Nephron (organoid): Measurements from ENCODE around the gene GNG7.

ENCODE experiments used
- H3K27ac Mint-ChIP-seq, 3 experiments: 2 replicates each; pipeline ENCODE4 v1.8.0; 2020; ENCODE audit warnings: mixed read lengths in 3 of 3, mild to moderate bottlenecking in 2 of 3, moderate library complexity in 1 of 3
- H3K27me3 Mint-ChIP-seq: 2 replicates; pipeline ENCODE4 v1.8.0; 2021; ENCODE audit warnings: low read depth, mild to moderate bottlenecking, moderate library complexity, mixed read lengths
- H3K36me3 Mint-ChIP-seq: 2 replicates; pipeline ENCODE4 v1.8.0; 2020; ENCODE audit warnings: low read depth, mixed read lengths
- H3K4me1 Mint-ChIP-seq: 2 replicates; pipeline ENCODE4 v1.8.0; 2020; ENCODE audit warnings: mixed read lengths
- H3K4me3 Mint-ChIP-seq, 3 experiments: 2 replicates each; pipeline ENCODE4 v1.8.0; 2020; ENCODE audit warnings: mild to moderate bottlenecking in 3 of 3, mixed read lengths in 3 of 3, moderate library complexity in 2 of 3
- H3K9me3 Mint-ChIP-seq: 2 replicates; pipeline ENCODE4 v1.8.0; 2020; ENCODE audit warnings: mixed read lengths
- TF ChIP-seq, protein P1 (sequence below), 3 experiments: fragments of 200-600 bp; sonication (generic); IDR thresholded peaks; one replicate each; pipeline ENCODE4 v1.5.0; 2021; ENCODE audit warnings: antibody characterized with exemption in 3 of 3; ENCODE audit not compliant: unreplicated experiment in 3 of 3

GNG7 gene

DNA sequence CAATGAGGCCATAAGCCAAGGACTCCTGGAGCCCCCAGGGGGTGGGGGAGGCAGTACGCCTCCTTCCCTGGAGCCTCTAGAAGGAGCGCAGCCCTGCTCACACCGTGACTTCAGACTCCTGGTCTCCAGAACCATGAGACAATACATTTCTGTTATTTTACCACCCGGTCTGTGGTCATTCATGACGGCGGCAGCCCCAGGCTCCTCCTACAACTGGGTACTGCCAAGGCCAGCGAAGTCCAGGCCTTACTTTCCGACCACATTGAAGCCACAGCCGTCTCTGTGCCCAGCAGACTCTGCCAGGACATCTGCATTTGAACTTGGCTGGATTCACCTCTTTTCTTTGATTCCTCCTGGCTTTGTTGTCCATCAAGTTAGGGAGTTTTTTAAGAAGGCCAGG lies 10.5 kb downstream of the GNG7 start:
- TF ChIP-seq, protein P1, sequence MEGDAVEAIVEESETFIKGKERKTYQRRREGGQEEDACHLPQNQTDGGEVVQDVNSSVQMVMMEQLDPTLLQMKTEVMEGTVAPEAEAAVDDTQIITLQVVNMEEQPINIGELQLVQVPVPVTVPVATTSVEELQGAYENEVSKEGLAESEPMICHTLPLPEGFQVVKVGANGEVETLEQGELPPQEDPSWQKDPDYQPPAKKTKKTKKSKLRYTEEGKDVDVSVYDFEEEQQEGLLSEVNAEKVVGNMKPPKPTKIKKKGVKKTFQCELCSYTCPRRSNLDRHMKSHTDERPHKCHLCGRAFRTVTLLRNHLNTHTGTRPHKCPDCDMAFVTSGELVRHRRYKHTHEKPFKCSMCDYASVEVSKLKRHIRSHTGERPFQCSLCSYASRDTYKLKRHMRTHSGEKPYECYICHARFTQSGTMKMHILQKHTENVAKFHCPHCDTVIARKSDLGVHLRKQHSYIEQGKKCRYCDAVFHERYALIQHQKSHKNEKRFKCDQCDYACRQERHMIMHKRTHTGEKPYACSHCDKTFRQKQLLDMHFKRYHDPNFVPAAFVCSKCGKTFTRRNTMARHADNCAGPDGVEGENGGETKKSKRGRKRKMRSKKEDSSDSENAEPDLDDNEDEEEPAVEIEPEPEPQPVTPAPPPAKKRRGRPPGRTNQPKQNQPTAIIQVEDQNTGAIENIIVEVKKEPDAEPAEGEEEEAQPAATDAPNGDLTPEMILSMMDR (IDR thresholded peaks at IDR 0.05; ENCODE audit: unreplicated experiment in 3 of 3) = no peak
- no peak overlapping the region for H3K4me3 Mint-ChIP-seq
- H3K36me3 Mint-ChIP-seq = no peaks in the 10 kb centered on the region
- no peaks in the 10 kb centered on the region for H3K4me1 Mint-ChIP-seq
- H3K9me3 Mint-ChIP-seq = no peaks in the 10 kb centered on the region
- peaks cover 16% of the 10 kb centered on the region for H3K27me3 Mint-ChIP-seq
- H3K27ac Mint-ChIP-seq = no peak overlapping the region

DNA sequence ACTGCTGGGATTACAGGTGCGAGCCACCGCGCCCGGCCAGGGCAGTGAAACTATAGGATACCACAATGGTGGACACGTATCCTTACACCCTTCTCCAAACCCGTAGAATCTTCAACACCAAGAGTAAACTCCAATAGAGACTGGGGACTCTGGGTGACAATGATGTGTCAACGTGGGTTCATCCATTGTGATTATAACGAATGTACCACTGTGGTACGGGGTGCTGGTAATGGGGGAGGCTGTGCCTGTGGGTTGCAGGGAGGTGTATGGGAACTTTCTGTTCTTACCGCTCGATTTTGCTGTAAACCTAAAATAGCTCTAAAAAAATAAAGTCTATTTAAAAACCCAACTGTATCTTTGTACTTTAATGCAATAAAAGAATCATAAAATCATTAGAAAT lies 11.6 kb downstream of the GNG7 start:
- Mint-ChIP-seq H3K27me3 (peaks cover 18% of the 10 kb centered on the region), H3K4me1 (no peaks in the 10 kb centered on the region), H3K9me3 (no peaks in the 10 kb centered on the region), H3K27ac (no peak overlapping the region), H3K4me3 (no peak overlapping the region), H3K36me3 (peaks cover 3% of the 10 kb centered on the region)
- TF ChIP-seq, protein P1 (IDR thresholded peaks at IDR 0.05; ENCODE audit: unreplicated experiment in 3 of 3) = no peak

DNA sequence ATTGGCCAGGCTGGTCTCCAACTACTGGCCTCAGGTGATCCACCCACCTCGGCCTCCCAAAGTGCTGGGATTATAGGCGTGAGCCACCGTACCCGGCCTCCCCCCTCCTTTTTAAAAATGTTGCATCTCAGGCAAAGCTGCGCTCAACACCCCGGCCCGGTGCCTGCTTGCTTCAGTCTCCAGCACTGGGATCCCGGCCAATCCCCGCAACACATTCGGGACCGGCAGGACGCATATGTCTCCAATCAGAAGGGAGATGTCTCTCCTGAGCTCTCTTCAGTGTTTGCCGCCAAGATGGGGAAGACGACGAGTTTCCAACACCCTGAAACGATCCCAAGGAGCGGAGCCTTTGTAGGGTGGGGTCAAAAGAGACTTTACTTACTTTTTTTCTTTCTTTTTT lies 16.1 kb downstream of the GNG7 start:
- Mint-ChIP-seq H3K36me3 (peaks cover 6% of the 10 kb centered on the region), H3K27me3 (peaks cover 3% of the 10 kb centered on the region), H3K4me3 (no peak overlapping the region), H3K4me1 (no peaks in the 10 kb centered on the region), H3K27ac (no peak overlapping the region), H3K9me3 (peaks cover 2% of the 10 kb centered on the region)
- TF ChIP-seq, protein P1 (IDR thresholded peaks at IDR 0.05; ENCODE audit: unreplicated experiment in 3 of 3) = no peak

DNA sequence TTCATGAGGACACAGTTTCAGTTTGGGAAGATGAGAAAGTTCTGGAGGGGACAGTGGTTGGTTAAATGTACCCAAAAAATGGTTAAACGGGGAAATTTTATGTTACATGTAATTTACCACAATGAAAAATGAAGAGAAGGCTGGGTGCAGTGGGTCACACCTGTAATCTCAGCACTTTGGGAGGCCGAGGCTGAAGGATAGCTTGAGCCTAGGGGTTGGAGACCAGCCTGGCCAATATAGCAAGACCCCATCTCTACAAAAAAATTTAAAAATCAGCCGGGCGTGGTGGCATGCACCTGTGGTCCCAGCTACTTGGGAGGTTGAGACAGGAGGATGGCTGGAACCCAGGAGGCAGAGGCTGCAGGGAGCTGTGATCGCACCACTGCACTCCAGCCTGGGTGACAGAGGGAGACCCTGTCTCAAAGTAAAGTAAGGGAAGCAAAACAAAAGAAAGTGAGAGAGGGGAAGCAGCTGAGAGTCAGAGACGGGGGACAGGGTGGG lies 17.2 kb downstream of the GNG7 start:
- no peak overlapping the region for H3K27ac Mint-ChIP-seq

DNA sequence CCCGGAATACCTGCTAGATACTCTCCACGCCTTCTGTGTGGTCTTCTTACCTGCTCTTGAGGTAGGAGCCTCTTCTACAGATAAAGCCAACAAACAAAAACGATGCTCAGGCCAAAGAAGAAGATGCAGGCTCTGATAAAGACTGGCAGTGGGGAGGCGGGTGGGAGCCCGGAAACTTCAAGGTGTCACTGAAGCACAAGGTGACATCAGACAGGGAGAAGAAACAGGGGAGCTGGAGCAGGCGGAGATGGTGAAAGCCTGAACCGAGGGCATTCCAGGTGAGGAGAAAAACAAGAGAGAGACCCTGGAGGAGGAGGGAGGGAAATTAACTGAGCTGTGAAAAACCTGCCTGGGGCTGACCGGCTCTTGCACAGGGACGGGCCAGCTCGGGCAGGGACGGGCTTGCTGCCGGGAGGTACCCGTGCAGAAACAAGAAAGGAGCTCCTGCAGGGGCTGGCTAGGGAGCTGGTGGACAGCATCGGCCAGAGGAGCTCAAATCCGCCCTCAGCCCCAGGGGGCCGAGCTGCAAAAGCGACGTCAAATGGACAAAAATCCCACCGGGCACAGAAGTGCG lies 19.0 kb downstream of the GNG7 start:
- Mint-ChIP-seq H3K27ac (no peak overlapping the region), H3K4me1 (no peaks in the 10 kb centered on the region), H3K4me3 (no peak overlapping the region), H3K36me3 (peaks cover 6% of the 10 kb centered on the region), H3K27me3 (peaks cover 8% of the 10 kb centered on the region), H3K9me3 (peaks cover 2% of the 10 kb centered on the region)
- TF ChIP-seq, protein P1 (IDR thresholded peaks at IDR 0.05; ENCODE audit: unreplicated experiment in 3 of 3) = no peak

More for the DNA sequence above, 17.2 kb downstream of the GNG7 start:
- TF ChIP-seq, protein P1 (IDR thresholded peaks at IDR 0.05; ENCODE audit: unreplicated experiment in 3 of 3) = no peak
- no peaks in the 10 kb centered on the region for H3K4me1 Mint-ChIP-seq
- peaks cover 6% of the 10 kb centered on the region for H3K36me3 Mint-ChIP-seq
- peaks cover 3% of the 10 kb centered on the region for H3K27me3 Mint-ChIP-seq
- no peak overlapping the region for H3K4me3 Mint-ChIP-seq
- peaks cover 2% of the 10 kb centered on the region for H3K9me3 Mint-ChIP-seq

DNA sequence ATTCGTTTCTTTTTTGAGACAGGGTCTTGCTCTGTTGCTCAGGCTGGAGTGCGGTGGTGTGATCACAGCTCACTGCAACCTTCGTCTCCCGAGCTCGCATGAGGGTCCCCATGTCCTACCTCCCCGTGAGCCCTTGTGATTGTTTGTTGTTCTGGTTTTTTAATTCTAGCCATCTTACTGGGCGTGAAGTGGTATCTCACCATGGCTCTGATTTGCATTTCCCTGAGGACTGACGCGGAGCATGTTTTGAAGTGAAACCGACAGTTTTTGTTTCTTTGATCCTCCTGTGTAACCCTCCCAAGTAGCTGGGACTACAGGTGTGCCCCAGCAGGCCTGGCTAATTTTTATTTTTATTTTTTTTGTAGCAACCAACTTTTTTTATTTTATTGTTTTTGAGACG lies 21.7 kb downstream of the GNG7 start:
- TF ChIP-seq, protein P1 (IDR thresholded peaks at IDR 0.05; ENCODE audit: unreplicated experiment in 3 of 3) = no peak
- H3K4me3 Mint-ChIP-seq = no peak overlapping the region

More for the DNA sequence above, 21.7 kb downstream of the GNG7 start:
- peaks cover 3% of the 10 kb centered on the region for H3K36me3 Mint-ChIP-seq
- peaks cover 13% of the 10 kb centered on the region for H3K27me3 Mint-ChIP-seq
- no peaks in the 10 kb centered on the region for H3K4me1 Mint-ChIP-seq
- no peak overlapping the region for H3K27ac Mint-ChIP-seq
- peaks cover 2% of the 10 kb centered on the region for H3K9me3 Mint-ChIP-seq
